ENCODE measurements around the gene PALLD.
"Not testable (repeated sequence)": the region's sequence is repeated elsewhere in the genome, so short reads cannot be mapped to it uniquely, and the experiment has no call there.

The PALLD gene

GRCh38 chr4:168787801-168788595, 291.1 kb downstream of the PALLD start:
- no peak for DNase-seq (ENCODE audit: low read depth in 1 of 2, low spot score in 1 of 2)

GRCh38 chr4:168790898-168791297, 294.0 kb downstream of the PALLD start:
- DNase-seq (ENCODE audit: low read depth in 1 of 2, low spot score in 1 of 2) = no peak

- DNase-seq (ENCODE audit: low read depth in 1 of 2, low spot score in 1 of 2) = no peak
Observed at GRCh38 chr4:168791376-168791775, 294.5 kb downstream of the PALLD start.

DNA sequence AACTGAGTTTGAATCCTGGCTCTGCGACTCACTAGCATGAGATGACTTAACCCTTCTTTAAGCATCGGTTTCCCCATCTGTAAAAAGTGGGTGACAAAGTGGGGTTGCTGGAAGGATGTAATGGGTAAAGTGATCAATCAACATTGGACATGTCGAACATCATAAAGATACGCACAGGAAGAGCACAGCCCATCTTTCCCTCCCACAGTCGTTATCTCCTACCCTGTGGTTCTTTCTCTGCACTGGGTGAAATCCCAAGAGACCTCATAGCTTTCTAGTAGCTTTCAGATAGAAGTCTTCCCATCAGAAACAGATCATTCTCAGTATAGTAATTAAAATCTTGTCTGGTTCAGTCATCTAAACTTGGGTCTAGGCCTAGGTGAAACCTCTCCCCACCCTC, 296.7 kb downstream of the PALLD start:
- DNase-seq (ENCODE audit: low read depth in 1 of 2, low spot score in 1 of 2) = no peak

GRCh38 chr4:168794092-168794707, 297.3 kb downstream of the PALLD start:
- no peak for DNase-seq (ENCODE audit: low read depth in 1 of 2, low spot score in 1 of 2)

DNA sequence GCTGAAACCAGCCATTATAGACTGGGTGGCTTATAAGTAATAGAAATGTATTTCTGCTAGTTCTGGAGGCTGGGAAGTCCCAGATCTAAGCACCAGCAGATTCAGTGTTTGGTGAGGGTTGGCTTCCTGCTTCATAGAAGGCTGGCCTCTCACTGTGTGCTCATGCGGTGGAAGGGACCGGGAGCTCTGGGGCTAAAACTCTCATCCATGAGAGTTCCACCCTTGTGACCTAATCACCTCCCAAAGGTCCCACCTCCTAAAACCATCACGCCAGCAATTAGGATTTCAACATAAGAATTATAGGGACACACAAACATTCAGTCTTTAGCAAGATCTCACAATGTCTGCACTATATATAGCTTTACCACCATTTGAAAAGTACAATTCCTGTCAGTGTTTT, 298.0 kb downstream of the PALLD start:
- no peak for DNase-seq (ENCODE audit: low read depth in 1 of 2, low spot score in 1 of 2)

- DNase-seq (ENCODE audit: low read depth in 1 of 2, low spot score in 1 of 2) = no peak
Observed at GRCh38 chr4:168795346-168795745, 298.5 kb downstream of the PALLD start.

DNA sequence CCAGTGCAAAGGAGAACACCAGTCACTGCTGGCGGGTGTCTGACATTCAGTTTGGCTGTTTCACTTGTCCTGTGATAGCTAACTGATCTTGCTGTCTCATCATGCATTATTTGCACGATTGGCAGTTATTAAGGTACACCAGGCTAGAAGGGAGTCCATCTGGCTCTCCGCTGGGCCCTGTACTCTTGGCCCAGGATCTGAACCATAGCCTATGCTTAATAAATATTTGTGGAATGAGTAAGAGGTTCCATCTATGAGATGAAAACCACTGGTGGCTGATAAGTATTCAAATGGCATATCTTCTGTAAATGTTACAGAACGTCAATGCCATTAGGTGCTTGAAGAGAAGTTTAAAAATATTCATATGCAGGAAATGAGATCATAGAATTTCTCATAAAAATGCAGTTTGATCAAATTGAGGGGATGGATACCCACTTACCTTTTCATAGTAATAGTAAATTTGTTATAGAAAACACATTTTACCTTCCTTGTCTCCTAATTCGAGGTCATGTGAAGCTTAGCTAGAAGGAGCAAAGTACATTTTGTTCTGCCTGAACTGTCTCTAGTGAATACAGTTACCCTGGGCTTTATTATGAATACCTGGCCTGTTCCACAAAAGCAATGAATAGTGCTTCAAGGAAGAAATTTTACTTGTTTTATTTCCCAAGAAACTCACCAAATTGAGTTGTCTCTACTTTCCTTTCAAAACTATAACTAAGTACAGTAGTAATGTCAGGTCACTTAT, 299.7 kb downstream of the PALLD start:
- DNase-seq (ENCODE audit: low read depth in 1 of 2, low spot score in 1 of 2) = no peak

- DNase-seq (ENCODE audit: low read depth in 1 of 2, low spot score in 1 of 2) = no peak
Observed at GRCh38 chr4:168797194-168797593, 300.3 kb downstream of the PALLD start.

DNA sequence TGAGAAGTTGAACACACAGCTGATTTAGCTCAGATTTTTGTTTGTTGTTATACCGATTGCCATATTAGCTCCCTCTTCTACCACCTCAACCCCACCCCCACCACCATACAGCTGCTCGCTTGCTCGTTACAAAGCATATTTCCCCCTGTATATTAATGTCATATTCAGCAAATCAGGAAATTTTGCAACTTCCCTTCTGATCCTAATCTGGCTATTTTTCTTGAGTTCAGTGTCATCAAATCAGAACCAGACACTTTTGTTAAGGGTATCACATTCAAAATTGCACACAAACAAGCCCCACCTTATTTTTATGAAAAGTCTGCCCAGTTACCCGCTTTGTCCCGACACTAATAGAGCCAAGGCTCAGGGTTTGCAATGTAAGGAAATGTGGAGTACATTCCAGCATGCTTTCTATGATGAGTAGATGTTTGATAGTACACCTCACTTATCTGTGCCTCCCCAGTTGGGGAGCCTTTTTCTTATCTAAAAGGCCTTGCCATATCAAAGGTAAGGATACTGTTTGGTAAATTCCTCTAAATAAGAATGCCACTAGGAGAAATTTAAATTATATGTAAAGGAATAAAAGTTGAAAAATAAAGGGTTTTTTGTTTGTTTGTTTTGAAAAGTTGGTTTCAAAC, 301.0 kb downstream of the PALLD start:
- no peak for DNase-seq (ENCODE audit: low read depth in 1 of 2, low spot score in 1 of 2)

GRCh38 chr4:168800926-168801325, 304.1 kb downstream of the PALLD start:
- DNase-seq (ENCODE audit: low read depth in 1 of 2, low spot score in 1 of 2) = no peak

GRCh38 chr4:168802222-168802621, 305.4 kb downstream of the PALLD start:
- no peak for DNase-seq (ENCODE audit: low read depth in 1 of 2, low spot score in 1 of 2)

- DNase-seq (ENCODE audit: low read depth in 1 of 2, low spot score in 1 of 2) = not testable (repeated sequence)
Observed at GRCh38 chr4:168803052-168803451, 306.2 kb downstream of the PALLD start.

GRCh38 chr4:168803732-168804131, 306.9 kb downstream of the PALLD start:
- DNase-seq (ENCODE audit: low read depth in 1 of 2, low spot score in 1 of 2) = no peak

DNA sequence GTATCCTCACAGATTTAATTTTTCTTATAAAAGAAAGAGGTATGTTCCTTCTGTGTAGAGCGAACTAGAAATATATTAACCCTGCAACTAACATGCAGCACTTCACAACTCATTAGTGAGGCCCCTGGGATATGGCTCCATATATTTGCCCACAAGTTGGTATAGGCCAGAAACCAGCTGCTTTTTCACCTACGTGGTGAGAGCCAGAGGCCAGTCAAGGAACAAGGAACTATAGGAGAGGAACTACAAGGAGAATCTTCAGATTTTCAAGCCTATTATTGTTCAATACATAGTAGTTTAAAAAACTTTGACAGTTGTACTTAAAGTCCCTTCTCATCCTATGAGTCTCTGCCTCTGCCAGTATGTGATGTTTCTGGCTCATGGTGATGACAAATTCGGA, 307.3 kb downstream of the PALLD start:
- DNase-seq (ENCODE audit: low read depth in 1 of 2, low spot score in 1 of 2) = no peak

GRCh38 chr4:168805341-168805740, 308.5 kb downstream of the PALLD start:
- DNase-seq (ENCODE audit: low read depth in 1 of 2, low spot score in 1 of 2) = no peak

- not testable (repeated sequence) for DNase-seq (ENCODE audit: low read depth in 1 of 2, low spot score in 1 of 2)
Observed at GRCh38 chr4:168806247-168806646, 309.4 kb downstream of the PALLD start.

DNA sequence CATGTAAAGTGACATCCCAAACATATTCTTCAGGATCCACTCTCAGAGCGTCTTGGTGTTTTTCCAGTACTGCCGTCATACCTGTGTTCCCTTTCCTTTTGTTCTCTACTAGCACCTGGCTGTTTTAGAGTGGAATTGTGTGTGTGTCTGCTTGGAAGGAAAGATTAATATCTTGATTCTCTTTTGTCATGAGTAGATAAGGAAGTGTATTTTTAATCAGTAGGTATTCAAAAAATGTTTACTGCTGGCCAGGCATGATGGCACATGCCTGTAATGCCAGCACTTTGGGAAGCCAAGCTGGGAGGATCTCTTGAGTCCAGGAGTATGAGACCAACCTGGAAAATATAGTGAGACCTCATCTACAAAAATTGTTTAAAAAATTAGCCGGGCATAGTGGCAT, 314.4 kb downstream of the PALLD start:
- no peak for DNase-seq (ENCODE audit: low read depth in 1 of 2, low spot score in 1 of 2)

GRCh38 chr4:168811786-168812651, 315.2 kb downstream of the PALLD start:
- DNase-seq (ENCODE audit: low read depth in 1 of 2, low spot score in 1 of 2) = no peak

DNA sequence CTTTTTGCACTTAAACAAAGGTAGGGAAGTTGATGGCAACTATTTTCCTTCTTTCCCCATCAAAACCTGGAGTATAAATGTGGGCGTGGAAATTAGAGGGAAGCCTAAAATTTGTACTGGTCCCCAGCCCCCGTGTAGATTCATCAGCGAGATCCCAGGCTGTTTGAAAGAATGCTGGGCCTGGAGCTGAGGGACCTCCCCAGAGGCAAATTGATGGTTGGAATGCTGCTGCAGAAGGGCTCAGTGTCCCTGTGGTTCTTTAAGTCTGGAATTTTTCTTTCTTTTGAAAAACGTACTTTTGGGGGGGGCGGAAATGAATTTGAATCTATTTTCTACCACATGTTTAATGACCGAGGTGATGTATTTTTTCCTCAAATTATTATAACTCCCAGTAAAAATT, 316.0 kb downstream of the PALLD start:
- no peak for DNase-seq (ENCODE audit: low read depth in 1 of 2, low spot score in 1 of 2)

- DNase-seq (ENCODE audit: low read depth in 1 of 2, low spot score in 1 of 2) = no peak
Observed at GRCh38 chr4:168813890-168814289, 317.0 kb downstream of the PALLD start.
